A673 (cell line): ENCODE measurements around the gene PSMB3.

Source experiments
- EZH2 ChIP-seq: fragments of 200-600 bp; sonication (generic); IDR thresholded peaks from 2 replicates; pipeline ENCODE4 v1.6.1; 2017; ENCODE audit warnings: borderline replicate concordance, low read depth, mild to moderate bottlenecking, mixed read lengths, antibody characterized with exemption, low read length; ENCODE audit not compliant: poor library complexity, severe bottlenecking
- TF ChIP-seq, protein P1 (sequence below): fragments of 300-800, 200-600 bp; sonication (generic); conservative IDR thresholded peaks from 2 replicates; pipeline ENCODE4 v1.5.1; 2017; ENCODE audit warnings: low read depth, mild to moderate bottlenecking, antibody characterized with exemption, low read length, moderate library complexity, mixed read lengths

DNA sequence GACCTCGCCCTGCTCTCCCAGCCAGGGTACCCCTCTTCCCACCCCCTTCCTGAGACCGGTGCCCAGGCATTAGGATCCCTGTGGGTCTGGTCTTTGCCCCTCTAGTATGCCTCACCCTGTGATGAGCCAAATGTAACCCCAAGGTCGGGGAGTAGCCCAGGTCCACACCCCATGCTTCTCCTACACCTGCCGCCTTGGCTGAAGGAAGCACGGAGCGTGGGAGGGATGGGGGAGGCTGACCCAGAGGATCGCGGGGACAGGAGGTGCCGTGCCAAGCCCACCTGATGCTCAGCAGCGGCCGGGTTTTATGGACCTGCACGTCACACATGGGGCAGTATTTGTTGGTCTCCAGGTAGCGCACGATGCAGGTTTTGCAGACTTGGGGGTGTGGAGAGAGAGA is 13.2 kb upstream of the PSMB3 start:
- TF ChIP-seq, protein P1, sequence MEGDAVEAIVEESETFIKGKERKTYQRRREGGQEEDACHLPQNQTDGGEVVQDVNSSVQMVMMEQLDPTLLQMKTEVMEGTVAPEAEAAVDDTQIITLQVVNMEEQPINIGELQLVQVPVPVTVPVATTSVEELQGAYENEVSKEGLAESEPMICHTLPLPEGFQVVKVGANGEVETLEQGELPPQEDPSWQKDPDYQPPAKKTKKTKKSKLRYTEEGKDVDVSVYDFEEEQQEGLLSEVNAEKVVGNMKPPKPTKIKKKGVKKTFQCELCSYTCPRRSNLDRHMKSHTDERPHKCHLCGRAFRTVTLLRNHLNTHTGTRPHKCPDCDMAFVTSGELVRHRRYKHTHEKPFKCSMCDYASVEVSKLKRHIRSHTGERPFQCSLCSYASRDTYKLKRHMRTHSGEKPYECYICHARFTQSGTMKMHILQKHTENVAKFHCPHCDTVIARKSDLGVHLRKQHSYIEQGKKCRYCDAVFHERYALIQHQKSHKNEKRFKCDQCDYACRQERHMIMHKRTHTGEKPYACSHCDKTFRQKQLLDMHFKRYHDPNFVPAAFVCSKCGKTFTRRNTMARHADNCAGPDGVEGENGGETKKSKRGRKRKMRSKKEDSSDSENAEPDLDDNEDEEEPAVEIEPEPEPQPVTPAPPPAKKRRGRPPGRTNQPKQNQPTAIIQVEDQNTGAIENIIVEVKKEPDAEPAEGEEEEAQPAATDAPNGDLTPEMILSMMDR = no peak
- no peak for TF ChIP-seq EZH2
